Omental fat pad (tissue), 4 donors: ENCODE measurements around the gene ZC3H7A. TPM values are rescaled to one million over a fixed set of nuclear protein-coding genes. Genes with fewer than 3 reads are reported as not detected.

Experiments
- ATAC-seq: fragments of 150-250 bp; one replicate; pipeline ENCODE4 v1.9.1; 2016; ENCODE audit warnings: mild to moderate bottlenecking, moderate library complexity; ENCODE audit not compliant: low FRiP score
- DNase-seq: peaks from one replicate; pipeline ENCODE4 v3.0.0-alpha.2; 2019; ENCODE audit warnings: low spot score
- CTCF ChIP-seq, 3 donors: fragments of 450-650 bp; IDR thresholded peaks; one replicate each; pipeline ENCODE4 v1.5.1; 2016 to 2017; ENCODE audit warnings: antibody characterized with exemption in 3 of 3, mild to moderate bottlenecking in 3 of 3, moderate library complexity in 2 of 3
- total RNA-seq, 4 donors: library from RNA; depleted of rRNA; stranded (reverse); fragments of >200 nt; gene quantifications; one replicate each; pipeline ENCODE4 v1.1.0, GENCODE V29; 2016

ZC3H7A gene
- total RNA-seq, 4 donors from 2014 or later: 38.0 to 74.7 (median 53.6) TPM

- no peak for TF ChIP-seq CTCF (IDR thresholded peaks at IDR 0.05)
- peak; percentile 99 for ATAC-seq
- peak; percentile 97 for DNase-seq
Observed at GRCh38 chr16:11742536-11743307, 54.3 kb downstream of the ZC3H7A start, which contains the start of gene TXNDC11. Gene TXNDC11 (minus strand): TSS chr16:11742857. CDS start chr16:11742730, 127 bp downstream.

GRCh38 chr16:11742093-11742535, 54.9 kb downstream of the ZC3H7A start:
- ATAC-seq (peak; percentile 22), DNase-seq (no peak)
- TF ChIP-seq CTCF (IDR thresholded peaks at IDR 0.05): no peak

- TF ChIP-seq CTCF (IDR thresholded peaks at IDR 0.05): no peak
- ATAC-seq: no peak
- no peak for DNase-seq
Observed at GRCh38 chr16:11740567-11740966, 56.5 kb downstream of the ZC3H7A start.

- no peak for DNase-seq
- no peak for TF ChIP-seq CTCF (IDR thresholded peaks at IDR 0.05)
- no peak for ATAC-seq
Observed at GRCh38 chr16:11738742-11739544, 58.1 kb downstream of the ZC3H7A start.

- TF ChIP-seq CTCF (IDR thresholded peaks at IDR 0.05): no peak
- ATAC-seq (no peak), DNase-seq (no peak)
Observed at GRCh38 chr16:11737713-11738112, 59.3 kb downstream of the ZC3H7A start.

- no peak for DNase-seq
- ATAC-seq: no peak
- TF ChIP-seq CTCF (IDR thresholded peaks at IDR 0.05): no peak
Observed at GRCh38 chr16:11736903-11737302, 60.2 kb downstream of the ZC3H7A start.
